H7 (cell line): Measurements from ENCODE around the gene FOXN3. TPM values are rescaled to one million over a fixed set of nuclear protein-coding genes. Genes with fewer than 3 reads are reported as not detected.

ENCODE experiments used
- DNase-seq: peaks from one replicate; pipeline ENCODE4 v3.0.0; 2012
- H3K27me3 ChIP-seq: 2 replicates; pipeline ENCODE4 v1.6.0; 2011; ENCODE audit warnings: mild to moderate bottlenecking, low read length; ENCODE audit not compliant: control insufficient read depth, insufficient read depth
- H3K36me3 ChIP-seq: replicated peaks from 2 replicates; pipeline ENCODE4 v1.5.1; 2011; ENCODE audit warnings: low read length; ENCODE audit not compliant: control insufficient read depth, insufficient read depth
- H3K4me3 ChIP-seq: 2 replicates; pipeline ENCODE4 v1.5.1; 2011; ENCODE audit warnings: low read depth, mild to moderate bottlenecking, control low read depth, low read length, moderate library complexity; ENCODE audit not compliant: insufficient read depth
- total RNA-seq: library from RNA; depleted of rRNA; stranded (reverse); fragments of >200 nt; shearing (Covaris generic); gene quantifications from 2 replicates; pipeline ENCODE4 v1.2.3, GENCODE V29; 2014

Gene FOXN3
- total RNA-seq, 1 experiment from 2014 or later, result 64.6 TPM

- H3K27me3 ChIP-seq, result no peaks in the 10 kb centered on the region
- no peak for DNase-seq
- peaks cover 1% of the 10 kb centered on the region; the same call in 1 of the 2 replicates for H3K36me3 ChIP-seq
- no peak overlapping the region for H3K4me3 ChIP-seq
Measured at GRCh38 chr14:89391123-89391522, 25.9 kb downstream of the FOXN3 start.

GRCh38 chr14:89388853-89389252, 28.2 kb downstream of the FOXN3 start:
- no peak for DNase-seq
- Histone ChIP-seq H3K4me3 (no peak overlapping the region), H3K36me3 (peaks cover 1% of the 10 kb centered on the region; the same call in 1 of the 2 replicates), H3K27me3 (no peaks in the 10 kb centered on the region)

GRCh38 chr14:89387922-89388685, 28.9 kb downstream of the FOXN3 start:
- H3K36me3 ChIP-seq, result peaks cover 1% of the 10 kb centered on the region; the same call in 1 of the 2 replicates
- no peak for DNase-seq
- H3K27me3 ChIP-seq, result no peaks in the 10 kb centered on the region
- no peak overlapping the region for H3K4me3 ChIP-seq

GRCh38 chr14:89386212-89386886, 30.7 kb downstream of the FOXN3 start:
- no peak for DNase-seq
- Histone ChIP-seq H3K27me3 (no peaks in the 10 kb centered on the region), H3K36me3 (peaks cover 4% of the 10 kb centered on the region), H3K4me3 (no peak overlapping the region)

GRCh38 chr14:89384636-89385035, 32.4 kb downstream of the FOXN3 start:
- H3K4me3 ChIP-seq, result no peak overlapping the region
- H3K27me3 ChIP-seq, result no peaks in the 10 kb centered on the region
- peaks cover 4% of the 10 kb centered on the region for H3K36me3 ChIP-seq
- DNase-seq, result no peak

GRCh38 chr14:89384023-89384422, 33.0 kb downstream of the FOXN3 start:
- H3K27me3 ChIP-seq, result no peaks in the 10 kb centered on the region
- H3K4me3 ChIP-seq, result no peak overlapping the region
- DNase-seq, result no peak
- peaks cover 4% of the 10 kb centered on the region for H3K36me3 ChIP-seq

GRCh38 chr14:89382901-89383845, 33.9 kb downstream of the FOXN3 start:
- peaks cover 4% of the 10 kb centered on the region for H3K36me3 ChIP-seq
- no peak for DNase-seq
- no peak overlapping the region for H3K4me3 ChIP-seq
- no peaks in the 10 kb centered on the region for H3K27me3 ChIP-seq

- H3K36me3 ChIP-seq, result peaks cover 4% of the 10 kb centered on the region
- H3K4me3 ChIP-seq, result no peak overlapping the region
- no peaks in the 10 kb centered on the region for H3K27me3 ChIP-seq
- DNase-seq, result no peak
Measured at GRCh38 chr14:89382487-89382886, 34.5 kb downstream of the FOXN3 start.

GRCh38 chr14:89379891-89380820, 36.9 kb downstream of the FOXN3 start:
- H3K27me3 ChIP-seq, result no peaks in the 10 kb centered on the region
- no peak overlapping the region for H3K4me3 ChIP-seq
- DNase-seq, result no peak

GRCh38 chr14:89379006-89379405, 38.0 kb downstream of the FOXN3 start:
- no peaks in the 10 kb centered on the region for H3K27me3 ChIP-seq
- peaks cover 4% of the 10 kb centered on the region for H3K36me3 ChIP-seq
- no peak for DNase-seq
- H3K4me3 ChIP-seq, result no peak overlapping the region

More at GRCh38 chr14:89379891-89380820, 36.9 kb downstream of the FOXN3 start:
- peaks cover 4% of the 10 kb centered on the region for H3K36me3 ChIP-seq

GRCh38 chr14:89378119-89378518, 38.9 kb downstream of the FOXN3 start:
- no peak for DNase-seq
- no peaks in the 10 kb centered on the region for H3K27me3 ChIP-seq
- no peak overlapping the region for H3K4me3 ChIP-seq
- peaks cover 4% of the 10 kb centered on the region for H3K36me3 ChIP-seq

GRCh38 chr14:89377544-89377943, 39.5 kb downstream of the FOXN3 start:
- no peak for DNase-seq
- Histone ChIP-seq H3K27me3 (no peaks in the 10 kb centered on the region), H3K4me3 (no peak overlapping the region), H3K36me3 (peaks cover 3% of the 10 kb centered on the region)

- Histone ChIP-seq H3K27me3 (no peaks in the 10 kb centered on the region), H3K36me3 (0 out of 2 replicates have a peak, but pooled peaks cover 1% of the 10 kb centered on the region), H3K4me3 (no peak overlapping the region)
- no peak for DNase-seq
Measured at GRCh38 chr14:89374908-89375307, 42.1 kb downstream of the FOXN3 start.
